HepG2 (cell line): ENCODE measurements around the gene SNRPD1. TPM values are rescaled to one million over a fixed set of nuclear protein-coding genes. Genes with fewer than 3 reads are reported as not detected.

Source experiments
- DR1 ChIP-seq: sonication (generic); formaldehyde crosslinking; IDR thresholded peaks from 2 replicates; pipeline ENCODE4 v1.8.0; 2021; ENCODE audit warnings: mild to moderate bottlenecking, missing genetic modification reagents, inconsistent platforms
- FOSL2 ChIP-seq: sonication (generic); formaldehyde crosslinking; IDR thresholded peaks from 2 replicates; pipeline ENCODE4 v1.4.0; 2020; ENCODE audit warnings: missing genetic modification reagents
- HNF4G ChIP-seq, 2 experiments: sonication (generic) in 1 of 2; formaldehyde crosslinking in 1 of 2; IDR thresholded peaks; 2 replicates each; pipeline versions ENCODE4 v1.4.0 to v1.6.1; 2011 to 2020; ENCODE audit warnings: borderline replicate concordance in 2 of 2, low read depth in 2 of 2, mild to moderate bottlenecking in 2 of 2, low read length in 1 of 2, missing genetic modification reagents in 1 of 2, moderate library complexity in 1 of 2
- HOXA3 ChIP-seq: sonication (generic); formaldehyde crosslinking; IDR thresholded peaks from 2 replicates; pipeline ENCODE4 v1.5.0; 2020; ENCODE audit warnings: missing genetic modification reagents
- KLF12 ChIP-seq: sonication (generic); formaldehyde crosslinking; IDR thresholded peaks from 2 replicates; pipeline ENCODE4 v1.4.0; 2020; ENCODE audit warnings: missing genetic modification reagents, borderline replicate concordance
- NR2F2 ChIP-seq: IDR thresholded peaks from 2 replicates; pipeline ENCODE4 v1.6.1; 2012; ENCODE audit warnings: low read depth, inconsistent platforms, borderline replicate concordance
- SMARCE1 ChIP-seq: fragments of 450-650 bp; IDR thresholded peaks from 2 replicates; pipeline ENCODE4 v1.6.1; 2017; ENCODE audit warnings: borderline replicate concordance
- SRY ChIP-seq: sonication (generic); formaldehyde crosslinking; IDR thresholded peaks from 2 replicates; pipeline ENCODE4 v1.8.0; 2022; ENCODE audit warnings: mild to moderate bottlenecking, missing genetic modification reagents
- TOPORS ChIP-seq: sonication (generic); formaldehyde crosslinking; IDR thresholded peaks from 2 replicates; pipeline ENCODE4 v1.8.0; 2023; ENCODE audit warnings: mild to moderate bottlenecking, missing genetic modification reagents
- ZNF343 ChIP-seq: sonication (generic); formaldehyde crosslinking; IDR thresholded peaks from 2 replicates; pipeline ENCODE4 v1.4.0; 2020; ENCODE audit warnings: mild to moderate bottlenecking, missing genetic modification reagents
- ZNF616 ChIP-seq: sonication (generic); formaldehyde crosslinking; IDR thresholded peaks from 2 replicates; pipeline ENCODE4 v1.5.0; 2020; ENCODE audit warnings: low read depth, mild to moderate bottlenecking, missing genetic modification reagents
- ZNF850 ChIP-seq: sonication (generic); formaldehyde crosslinking; conservative IDR thresholded peaks from 2 replicates; pipeline ENCODE4 v1.9.0; 2021; ENCODE audit warnings: mild to moderate bottlenecking, missing genetic modification reagents
- ZNF891 ChIP-seq: sonication (generic); formaldehyde crosslinking; IDR thresholded peaks from 2 replicates; pipeline ENCODE4 v1.5.0; 2020; ENCODE audit warnings: mild to moderate bottlenecking, missing genetic modification reagents
- polyA plus RNA-seq, 8 experiments: library from polyadenylated mRNA; depleted of rRNA in 3 of 8; stranded (reverse) in 7 of 8; unstranded in 1 of 8; fragments of >200 nt; fragmentation: Illumina TruSeq in 4 of 8; extraction: Trizol in 4 of 8; gene quantifications; 2 replicates each; pipeline versions ENCODE4 v1.2.1 to v1.2.3, GENCODE V29; 2011 to 2016; ENCODE audit warnings: low read depth in 4 of 8, missing spikeins in 1 of 8, mixed read lengths in 1 of 8; ENCODE audit not compliant: insufficient read depth in 1 of 8
- total RNA-seq, 5 experiments: library from RNA; depleted of rRNA; stranded (reverse); fragments of >200 nt; fragmentation: Illumina TruSeq; extraction: Trizol; gene quantifications; 2 replicates each; pipeline ENCODE4 v1.2.3, GENCODE V29; 2016; ENCODE audit warnings: low read depth in 1 of 5
- TF ChIP-seq, protein P1 (sequence below): sonication (generic); formaldehyde crosslinking; IDR thresholded peaks from 2 replicates; pipeline ENCODE4 v1.9.0; 2021; ENCODE audit warnings: missing genetic modification reagents, borderline replicate concordance
- TF ChIP-seq, protein P2 (sequence below): sonication (generic); formaldehyde crosslinking; IDR thresholded peaks from 2 replicates; pipeline ENCODE4 v1.4.0; 2020; ENCODE audit warnings: missing genetic modification reagents
- TF ChIP-seq, protein P3 (sequence below): IDR thresholded peaks from 2 replicates; pipeline ENCODE4 v1.6.1; 2012; ENCODE audit warnings: inconsistent platforms
- TF ChIP-seq, protein P4 (sequence below): sonication (generic); formaldehyde crosslinking; IDR thresholded peaks from 2 replicates; pipeline ENCODE4 v1.4.0; 2020; ENCODE audit warnings: missing genetic modification reagents, borderline replicate concordance
- TF ChIP-seq, protein P5 (sequence below), 2 experiments: fragments of 450-650 bp in 1 of 2; sonication (generic) in 1 of 2; formaldehyde crosslinking; IDR thresholded peaks; 2 replicates each; pipeline versions ENCODE4 v1.5.0 to v1.8.0; 2020 to 2022; ENCODE audit warnings: mild to moderate bottlenecking in 1 of 2, missing genetic modification reagents in 1 of 2

The SNRPD1 gene
- total and polyA plus RNA-seq, 2 of the 13 experiments (the other 11 are each of a cell fraction or from before 2014, with no cell fraction given), result 22.7 to 275 TPM

DNA sequence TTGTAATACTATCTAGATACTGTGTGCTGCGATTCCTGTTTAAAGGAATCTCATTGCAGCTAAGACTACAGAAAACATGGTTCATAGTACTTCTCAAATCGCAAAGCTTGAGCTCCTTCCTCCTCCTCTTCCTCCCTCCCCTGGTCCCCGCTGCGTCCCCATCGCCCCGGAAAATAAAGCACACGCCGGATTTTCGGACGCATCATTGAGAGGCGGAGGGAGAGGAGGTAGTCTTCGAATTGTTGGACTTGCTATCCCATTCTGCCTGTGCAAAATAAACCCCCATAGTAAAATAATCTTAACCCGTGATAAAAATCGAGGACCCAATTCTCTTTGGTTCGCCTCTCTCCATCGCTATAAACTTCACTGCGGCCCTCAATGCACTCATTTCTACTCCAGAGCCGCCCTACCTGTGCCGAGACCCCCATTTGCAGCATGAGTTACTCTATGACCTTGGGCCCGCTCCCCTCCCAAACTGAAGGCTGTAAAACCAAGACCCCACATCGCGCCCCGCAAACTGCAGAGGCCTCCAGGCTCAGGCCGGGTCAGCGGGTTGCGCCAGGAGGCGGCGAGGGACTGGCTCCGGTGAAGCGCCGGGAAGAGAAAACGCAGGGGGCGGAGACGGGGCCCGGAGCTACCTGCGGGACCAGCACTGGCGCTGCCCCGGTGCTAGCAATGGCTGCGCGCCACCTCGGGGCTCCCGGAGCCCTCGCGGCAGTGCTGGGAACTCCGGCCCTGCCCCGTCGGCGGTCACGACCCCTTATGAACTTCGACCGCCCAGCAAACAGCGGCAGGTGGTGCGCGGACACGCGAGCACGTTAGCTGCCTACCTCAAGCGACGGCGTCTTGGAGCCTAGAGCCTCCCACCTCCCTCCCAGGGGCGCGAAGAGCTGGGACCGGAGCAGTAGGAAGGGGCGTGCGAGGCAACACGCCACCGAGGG is 12.3 kb upstream of the SNRPD1 start (continued):
- TF ChIP-seq ZNF343 (CRISPR knock-in tag) (no peak), DR1 (CRISPR knock-in tag) (peak; percentile 27), SMARCE1 (no peak), FOSL2 (CRISPR knock-in tag) (no peak), HNF4G (IDR thresholded peaks at IDR 0.05; ENCODE audit: borderline replicate concordance, low read depth, low read length) (peak; percentile 40; the same call in 1 of the 2 replicates), HNF4G (CRISPR knock-in tag; IDR thresholded peaks at IDR 0.05; ENCODE audit: borderline replicate concordance, low read depth) (peak; percentile 20; the same call in 1 of the 2 replicates), NR2F2 (no peak; the same call in 1 of the 2 replicates), ZNF891 (0 out of 2 replicates have a peak, but pooled peaks have one; percentile 9), TOPORS (CRISPR knock-in tag) (no peak), HOXA3 (no peak), ZNF850 (CRISPR knock-in tag) (peak; percentile 96), SRY (CRISPR knock-in tag) (peak; percentile 59), ZNF616 (no peak; the same call in 1 of the 2 replicates), KLF12 (CRISPR knock-in tag) (peak; percentile 23; the same call in 1 of the 2 replicates)
- TF ChIP-seq, protein P1, sequence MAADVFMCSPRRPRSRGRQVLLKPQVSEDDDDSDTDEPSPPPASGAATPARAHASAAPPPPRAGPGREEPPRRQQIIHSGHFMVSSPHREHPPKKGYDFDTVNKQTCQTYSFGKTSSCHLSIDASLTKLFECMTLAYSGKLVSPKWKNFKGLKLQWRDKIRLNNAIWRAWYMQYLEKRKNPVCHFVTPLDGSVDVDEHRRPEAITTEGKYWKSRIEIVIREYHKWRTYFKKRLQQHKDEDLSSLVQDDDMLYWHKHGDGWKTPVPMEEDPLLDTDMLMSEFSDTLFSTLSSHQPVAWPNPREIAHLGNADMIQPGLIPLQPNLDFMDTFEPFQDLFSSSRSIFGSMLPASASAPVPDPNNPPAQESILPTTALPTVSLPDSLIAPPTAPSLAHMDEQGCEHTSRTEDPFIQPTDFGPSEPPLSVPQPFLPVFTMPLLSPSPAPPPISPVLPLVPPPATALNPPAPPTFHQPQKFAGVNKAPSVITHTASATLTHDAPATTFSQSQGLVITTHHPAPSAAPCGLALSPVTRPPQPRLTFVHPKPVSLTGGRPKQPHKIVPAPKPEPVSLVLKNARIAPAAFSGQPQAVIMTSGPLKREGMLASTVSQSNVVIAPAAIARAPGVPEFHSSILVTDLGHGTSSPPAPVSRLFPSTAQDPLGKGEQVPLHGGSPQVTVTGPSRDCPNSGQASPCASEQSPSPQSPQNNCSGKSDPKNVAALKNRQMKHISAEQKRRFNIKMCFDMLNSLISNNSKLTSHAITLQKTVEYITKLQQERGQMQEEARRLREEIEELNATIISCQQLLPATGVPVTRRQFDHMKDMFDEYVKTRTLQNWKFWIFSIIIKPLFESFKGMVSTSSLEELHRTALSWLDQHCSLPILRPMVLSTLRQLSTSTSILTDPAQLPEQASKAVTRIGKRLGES (CRISPR knock-in tag), result 0 out of 2 replicates have a peak, but pooled peaks have one; percentile 15
- TF ChIP-seq, protein P2, sequence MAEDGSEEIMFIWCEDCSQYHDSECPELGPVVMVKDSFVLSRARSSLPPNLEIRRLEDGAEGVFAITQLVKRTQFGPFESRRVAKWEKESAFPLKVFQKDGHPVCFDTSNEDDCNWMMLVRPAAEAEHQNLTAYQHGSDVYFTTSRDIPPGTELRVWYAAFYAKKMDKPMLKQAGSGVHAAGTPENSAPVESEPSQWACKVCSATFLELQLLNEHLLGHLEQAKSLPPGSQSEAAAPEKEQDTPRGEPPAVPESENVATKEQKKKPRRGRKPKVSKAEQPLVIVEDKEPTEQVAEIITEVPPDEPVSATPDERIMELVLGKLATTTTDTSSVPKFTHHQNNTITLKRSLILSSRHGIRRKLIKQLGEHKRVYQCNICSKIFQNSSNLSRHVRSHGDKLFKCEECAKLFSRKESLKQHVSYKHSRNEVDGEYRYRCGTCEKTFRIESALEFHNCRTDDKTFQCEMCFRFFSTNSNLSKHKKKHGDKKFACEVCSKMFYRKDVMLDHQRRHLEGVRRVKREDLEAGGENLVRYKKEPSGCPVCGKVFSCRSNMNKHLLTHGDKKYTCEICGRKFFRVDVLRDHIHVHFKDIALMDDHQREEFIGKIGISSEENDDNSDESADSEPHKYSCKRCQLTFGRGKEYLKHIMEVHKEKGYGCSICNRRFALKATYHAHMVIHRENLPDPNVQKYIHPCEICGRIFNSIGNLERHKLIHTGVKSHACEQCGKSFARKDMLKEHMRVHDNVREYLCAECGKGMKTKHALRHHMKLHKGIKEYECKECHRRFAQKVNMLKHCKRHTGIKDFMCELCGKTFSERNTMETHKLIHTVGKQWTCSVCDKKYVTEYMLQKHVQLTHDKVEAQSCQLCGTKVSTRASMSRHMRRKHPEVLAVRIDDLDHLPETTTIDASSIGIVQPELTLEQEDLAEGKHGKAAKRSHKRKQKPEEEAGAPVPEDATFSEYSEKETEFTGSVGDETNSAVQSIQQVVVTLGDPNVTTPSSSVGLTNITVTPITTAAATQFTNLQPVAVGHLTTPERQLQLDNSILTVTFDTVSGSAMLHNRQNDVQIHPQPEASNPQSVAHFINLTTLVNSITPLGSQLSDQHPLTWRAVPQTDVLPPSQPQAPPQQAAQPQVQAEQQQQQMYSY (CRISPR knock-in tag), result no peak
- TF ChIP-seq, protein P3, sequence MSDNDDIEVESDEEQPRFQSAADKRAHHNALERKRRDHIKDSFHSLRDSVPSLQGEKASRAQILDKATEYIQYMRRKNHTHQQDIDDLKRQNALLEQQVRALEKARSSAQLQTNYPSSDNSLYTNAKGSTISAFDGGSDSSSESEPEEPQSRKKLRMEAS, result peak; percentile 76
- TF ChIP-seq, protein P4, sequence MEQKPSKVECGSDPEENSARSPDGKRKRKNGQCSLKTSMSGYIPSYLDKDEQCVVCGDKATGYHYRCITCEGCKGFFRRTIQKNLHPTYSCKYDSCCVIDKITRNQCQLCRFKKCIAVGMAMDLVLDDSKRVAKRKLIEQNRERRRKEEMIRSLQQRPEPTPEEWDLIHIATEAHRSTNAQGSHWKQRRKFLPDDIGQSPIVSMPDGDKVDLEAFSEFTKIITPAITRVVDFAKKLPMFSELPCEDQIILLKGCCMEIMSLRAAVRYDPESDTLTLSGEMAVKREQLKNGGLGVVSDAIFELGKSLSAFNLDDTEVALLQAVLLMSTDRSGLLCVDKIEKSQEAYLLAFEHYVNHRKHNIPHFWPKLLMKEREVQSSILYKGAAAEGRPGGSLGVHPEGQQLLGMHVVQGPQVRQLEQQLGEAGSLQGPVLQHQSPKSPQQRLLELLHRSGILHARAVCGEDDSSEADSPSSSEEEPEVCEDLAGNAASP (CRISPR knock-in tag), result peak; percentile 12; the same call in 1 of the 2 replicates
- TF ChIP-seq, protein P5, sequence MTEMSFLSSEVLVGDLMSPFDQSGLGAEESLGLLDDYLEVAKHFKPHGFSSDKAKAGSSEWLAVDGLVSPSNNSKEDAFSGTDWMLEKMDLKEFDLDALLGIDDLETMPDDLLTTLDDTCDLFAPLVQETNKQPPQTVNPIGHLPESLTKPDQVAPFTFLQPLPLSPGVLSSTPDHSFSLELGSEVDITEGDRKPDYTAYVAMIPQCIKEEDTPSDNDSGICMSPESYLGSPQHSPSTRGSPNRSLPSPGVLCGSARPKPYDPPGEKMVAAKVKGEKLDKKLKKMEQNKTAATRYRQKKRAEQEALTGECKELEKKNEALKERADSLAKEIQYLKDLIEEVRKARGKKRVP (CRISPR knock-in tag; IDR thresholded peaks at IDR 0.05), result 0 out of 4 replicates have a peak, but pooled peaks of 1 of the 2 experiments have one; percentile 24
